ENCODE measurements around the gene OXCT2.

DNA sequence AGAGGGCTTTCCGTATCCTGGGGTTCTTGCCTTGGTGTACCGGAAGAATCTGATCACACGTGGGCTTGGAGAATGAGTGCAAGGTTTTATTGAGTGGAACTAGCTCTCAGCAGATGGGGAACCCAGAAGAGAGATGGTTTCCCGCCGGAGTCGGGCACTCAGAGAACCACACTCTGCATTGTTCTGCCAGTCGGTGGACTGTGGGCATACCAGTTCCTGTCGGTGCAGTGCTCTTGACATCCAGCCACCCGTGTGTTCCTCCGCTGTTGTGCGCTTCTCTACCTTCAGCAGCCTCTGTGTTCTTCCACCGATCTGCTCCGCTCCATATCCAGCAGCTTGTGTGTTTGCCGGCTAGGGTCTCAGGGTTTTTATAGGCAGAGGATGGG, 43.2 kb downstream of the OXCT2 start:
- TF ChIP-seq JUN (IDR thresholded peaks at IDR 0.05): no peak
- no peak for TF ChIP-seq RCOR1 (IDR thresholded peaks at IDR 0.05; ENCODE audit: low read depth, low read length)
